ENCODE data around the gene HOXA9.
A peak's percentile ranks its signal among the peaks of the same experiment; 100 is the strongest.

The HOXA9 gene

GRCh38 chr7:27155816-27156507 lies 9.4 kb downstream of the HOXA9 start:
- H3K4ac ChIP-seq (ENCODE audit: low read depth in 1 of 2, low read length in 2 of 2): no peak overlapping the region
- peaks cover 0 to 78% of the 10 kb centered on the region in 2 experiments for H3K27me3 ChIP-seq (ENCODE audit: control insufficient read depth in 1 of 2, insufficient read depth in 1 of 2, low read length in 2 of 2)
- H2AFZ ChIP-seq (ENCODE audit: low read depth, low read length): peak overlapping the region; percentile 36
- WGBS: 31% methylated on average over 63 of the region's 63 CpGs
- H3K18ac ChIP-seq (ENCODE audit: low read depth in 1 of 2, low read length in 2 of 2): peak overlapping the region; percentile 34 to 41
- H4K8ac ChIP-seq (ENCODE audit: low read length): peak overlapping the region; percentile 47
- H3K79me1 ChIP-seq (replicated peaks; ENCODE audit: low read length, poor library complexity, severe bottlenecking): peaks cover 8% of the 10 kb centered on the region
- H2AK5ac ChIP-seq (ENCODE audit: low read length, severe bottlenecking): no peak overlapping the region
- no peak overlapping the region for H2BK5ac ChIP-seq (ENCODE audit: low read depth, low read length, poor library complexity, severe bottlenecking)
- H3K4me1 ChIP-seq (ENCODE audit: control insufficient read depth, insufficient read depth, low read depth, low read length): peaks cover 16% of the 10 kb centered on the region
- H2BK120ac ChIP-seq (ENCODE audit: low read depth, low read length): no peak overlapping the region
- peaks cover 0 to 26% of the 10 kb centered on the region in 2 experiments for H3K36me3 ChIP-seq (ENCODE audit: control insufficient read depth in 1 of 2, insufficient read depth in 2 of 2, low read depth in 1 of 2, low read length in 2 of 2)
- peak overlapping the region; percentile 32 to 82 for H3K4me3 ChIP-seq (ENCODE audit: insufficient read depth in 1 of 2, low read depth in 1 of 2, low read length in 2 of 2)
- no peak overlapping the region for H3K27ac ChIP-seq (ENCODE audit: low read length, poor library complexity, severe bottlenecking)
- H3K4me2 ChIP-seq (ENCODE audit: low read length, poor library complexity, severe bottlenecking): no peak overlapping the region
- H4K91ac ChIP-seq (ENCODE audit: low read length): no peak overlapping the region
- H2BK12ac ChIP-seq (ENCODE audit: low read length in 2 of 2): no peak overlapping the region
- H2BK15ac ChIP-seq (ENCODE audit: low read depth, poor library complexity, severe bottlenecking): no peak overlapping the region
- H3K14ac ChIP-seq (ENCODE audit: low read length in 2 of 2): no peak overlapping the region
- H3K9ac ChIP-seq (ENCODE audit: low read length): peak overlapping the region; percentile 90
- peak overlapping the region in 1 of 2 experiments; percentile 41 for H3K23ac ChIP-seq (ENCODE audit: low read length in 2 of 2)
- DNase-seq: no peak
- H3K9me3 ChIP-seq (ENCODE audit: control insufficient read depth, low read length): no peaks in the 10 kb centered on the region

DNA sequence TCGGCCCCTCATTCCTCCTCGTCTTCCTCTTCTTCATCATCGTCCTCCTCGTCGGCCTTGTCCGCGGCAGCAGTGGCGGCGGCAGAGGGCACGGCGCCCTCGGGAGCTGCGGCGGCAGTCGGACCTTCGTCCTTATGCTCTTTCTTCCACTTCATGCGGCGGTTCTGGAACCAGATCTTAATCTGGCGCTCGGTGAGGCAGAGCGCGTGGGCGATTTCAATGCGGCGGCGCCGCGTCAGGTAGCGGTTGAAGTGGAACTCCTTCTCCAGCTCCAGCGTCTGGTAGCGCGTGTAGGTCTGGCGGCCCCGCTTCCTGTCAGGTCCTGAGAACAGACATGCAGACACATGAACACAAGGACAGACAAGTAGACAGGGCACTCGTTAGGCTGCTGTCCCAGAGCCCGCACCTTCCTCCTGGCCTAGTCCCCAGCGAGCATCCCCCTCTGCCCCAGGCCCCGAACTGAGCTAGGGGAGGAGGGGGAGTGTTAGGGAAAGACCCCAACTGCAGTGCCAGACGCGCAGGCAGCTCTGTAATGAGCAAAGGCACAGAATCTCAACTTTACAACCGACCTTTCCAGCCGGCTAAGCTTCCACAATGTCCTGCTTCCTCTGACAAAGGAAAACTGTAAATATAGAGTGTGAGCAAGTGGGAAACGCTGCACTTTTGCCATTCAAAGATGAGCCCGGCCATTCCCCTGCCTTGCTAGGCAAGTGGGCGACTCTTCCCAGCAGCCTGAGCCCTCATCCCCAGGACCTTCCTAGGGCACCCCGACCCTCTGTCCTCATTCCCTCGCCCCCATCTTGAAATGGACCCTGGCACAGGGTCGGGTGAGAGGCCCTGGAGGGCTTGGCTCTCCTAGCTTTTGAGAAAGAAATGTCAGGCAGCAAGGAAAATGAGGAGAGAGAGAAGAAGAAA lies 10.2 kb downstream of the HOXA9 start:
- Histone ChIP-seq H3K79me1 (replicated peaks; ENCODE audit: low read length, poor library complexity, severe bottlenecking) (peaks cover 7% of the 10 kb centered on the region), H3K4me2 (ENCODE audit: low read length, poor library complexity, severe bottlenecking) (no peak overlapping the region), H3K4me3 (ENCODE audit: insufficient read depth in 1 of 2, low read depth in 1 of 2, low read length in 2 of 2) (peak overlapping the region in 1 of 2 experiments; percentile 82), H2BK120ac (ENCODE audit: low read depth, low read length) (no peak overlapping the region), H3K23ac (ENCODE audit: low read length in 2 of 2) (peak overlapping the region in 1 of 2 experiments; percentile 81), H3K18ac (ENCODE audit: low read depth in 1 of 2, low read length in 2 of 2) (peak overlapping the region; percentile 13 to 24), H3K27me3 (ENCODE audit: control insufficient read depth in 1 of 2, insufficient read depth in 1 of 2, low read length in 2 of 2) (peaks cover 0 to 78% of the 10 kb centered on the region in 2 experiments), H3K14ac (ENCODE audit: low read length in 2 of 2) (no peak overlapping the region), H2AK5ac (ENCODE audit: low read length, severe bottlenecking) (no peak overlapping the region), H3K4ac (ENCODE audit: low read depth in 1 of 2, low read length in 2 of 2) (no peak overlapping the region), H3K36me3 (ENCODE audit: control insufficient read depth in 1 of 2, insufficient read depth in 2 of 2, low read depth in 1 of 2, low read length in 2 of 2) (peaks cover 0 to 31% of the 10 kb centered on the region in 2 experiments), H2AFZ (ENCODE audit: low read depth, low read length) (peak overlapping the region; percentile 15), H3K4me1 (ENCODE audit: control insufficient read depth, insufficient read depth, low read depth, low read length) (peaks cover 13% of the 10 kb centered on the region), H4K8ac (ENCODE audit: low read length) (peak overlapping the region; percentile 92), H3K9me3 (ENCODE audit: control insufficient read depth, low read length) (no peaks in the 10 kb centered on the region), H4K91ac (ENCODE audit: low read length) (no peak overlapping the region), H3K9ac (ENCODE audit: low read length) (peak overlapping the region; percentile 90), H2BK15ac (ENCODE audit: low read depth, poor library complexity, severe bottlenecking) (no peak overlapping the region), H3K27ac (ENCODE audit: low read length, poor library complexity, severe bottlenecking) (no peak overlapping the region), H2BK12ac (ENCODE audit: low read length in 2 of 2) (peak overlapping the region in 1 of 2 experiments; percentile 45), H2BK5ac (ENCODE audit: low read depth, low read length, poor library complexity, severe bottlenecking) (no peak overlapping the region)
- no peak for DNase-seq
- 40% methylated on average over 43 of the region's 48 CpGs for WGBS

- H3K27me3 ChIP-seq (ENCODE audit: control insufficient read depth in 1 of 2, insufficient read depth in 1 of 2, low read length in 2 of 2): peaks cover 0 to 78% of the 10 kb centered on the region in 2 experiments
- H3K9me3 ChIP-seq (ENCODE audit: control insufficient read depth, low read length): no peaks in the 10 kb centered on the region
- no peak overlapping the region for H4K8ac ChIP-seq (ENCODE audit: low read length)
- no peak overlapping the region for H2BK15ac ChIP-seq (ENCODE audit: low read depth, poor library complexity, severe bottlenecking)
- no peak overlapping the region for H2BK12ac ChIP-seq (ENCODE audit: low read length in 2 of 2)
- H2BK120ac ChIP-seq (ENCODE audit: low read depth, low read length): no peak overlapping the region
- H3K4me1 ChIP-seq (ENCODE audit: control insufficient read depth, insufficient read depth, low read depth, low read length): peaks cover 11% of the 10 kb centered on the region
- no peak overlapping the region for H3K4me2 ChIP-seq (ENCODE audit: low read length, poor library complexity, severe bottlenecking)
- H3K9ac ChIP-seq (ENCODE audit: low read length): peak overlapping the region; percentile 90
- H2BK5ac ChIP-seq (ENCODE audit: low read depth, low read length, poor library complexity, severe bottlenecking): no peak overlapping the region
- peaks cover 9% of the 10 kb centered on the region for H3K79me1 ChIP-seq (replicated peaks; ENCODE audit: low read length, poor library complexity, severe bottlenecking)
- H2AFZ ChIP-seq (ENCODE audit: low read depth, low read length): no peak overlapping the region
- H4K91ac ChIP-seq (ENCODE audit: low read length): no peak overlapping the region
- WGBS: 78% methylated on average over 8 of the region's 10 CpGs
- H3K14ac ChIP-seq (ENCODE audit: low read length in 2 of 2): no peak overlapping the region
- no peak for DNase-seq
- H3K36me3 ChIP-seq (ENCODE audit: control insufficient read depth in 1 of 2, insufficient read depth in 2 of 2, low read depth in 1 of 2, low read length in 2 of 2): peaks cover 0 to 31% of the 10 kb centered on the region in 2 experiments
- no peak overlapping the region for H3K23ac ChIP-seq (ENCODE audit: low read length in 2 of 2)
- H3K18ac ChIP-seq (ENCODE audit: low read depth in 1 of 2, low read length in 2 of 2): no peak overlapping the region
- no peak overlapping the region for H3K4ac ChIP-seq (ENCODE audit: low read depth in 1 of 2, low read length in 2 of 2)
- peak overlapping the region in 1 of 2 experiments; percentile 82 for H3K4me3 ChIP-seq (ENCODE audit: insufficient read depth in 1 of 2, low read depth in 1 of 2, low read length in 2 of 2)
- no peak overlapping the region for H3K27ac ChIP-seq (ENCODE audit: low read length, poor library complexity, severe bottlenecking)
- no peak overlapping the region for H2AK5ac ChIP-seq (ENCODE audit: low read length, severe bottlenecking)
Measured at GRCh38 chr7:27154369-27154768, 11.0 kb downstream of the HOXA9 start.

DNA sequence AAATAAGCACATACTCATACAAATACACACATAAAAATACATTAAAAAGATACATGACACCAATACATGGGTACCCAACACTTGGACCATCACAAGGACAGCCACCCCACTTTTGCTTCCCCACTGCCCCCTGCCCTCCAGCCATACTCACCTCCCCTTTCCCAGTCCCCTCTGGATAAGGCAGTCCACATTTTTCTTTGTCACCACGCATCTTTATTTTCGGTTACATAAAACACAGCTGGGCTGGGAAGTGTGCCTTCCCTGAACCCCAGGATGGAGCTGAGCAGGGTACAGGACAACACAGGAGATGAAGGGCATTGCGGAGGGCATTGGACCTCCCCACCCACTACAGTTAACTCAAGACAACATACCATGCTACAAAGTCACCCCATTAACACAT lies 11.8 kb downstream of the HOXA9 start:
- peaks cover 0 to 30% of the 10 kb centered on the region in 2 experiments for H3K36me3 ChIP-seq (ENCODE audit: control insufficient read depth in 1 of 2, insufficient read depth in 2 of 2, low read depth in 1 of 2, low read length in 2 of 2)
- no peak overlapping the region for H4K8ac ChIP-seq (ENCODE audit: low read length)
- no peak overlapping the region for H3K4me2 ChIP-seq (ENCODE audit: low read length, poor library complexity, severe bottlenecking)
- no peak overlapping the region for H2BK12ac ChIP-seq (ENCODE audit: low read length in 2 of 2)
- no peak overlapping the region for H2BK5ac ChIP-seq (ENCODE audit: low read depth, low read length, poor library complexity, severe bottlenecking)
- no peak overlapping the region for H2BK120ac ChIP-seq (ENCODE audit: low read depth, low read length)
- 98% methylated on average over 3 of the region's 3 CpGs for WGBS
- no peak overlapping the region for H2AK5ac ChIP-seq (ENCODE audit: low read length, severe bottlenecking)
- H3K4ac ChIP-seq (ENCODE audit: low read depth in 1 of 2, low read length in 2 of 2): no peak overlapping the region
- H3K23ac ChIP-seq (ENCODE audit: low read length in 2 of 2): no peak overlapping the region
- no peak overlapping the region for H3K14ac ChIP-seq (ENCODE audit: low read length in 2 of 2)
- H4K91ac ChIP-seq (ENCODE audit: low read length): no peak overlapping the region
- H3K27ac ChIP-seq (ENCODE audit: low read length, poor library complexity, severe bottlenecking): no peak overlapping the region
- H3K27me3 ChIP-seq (ENCODE audit: control insufficient read depth in 1 of 2, insufficient read depth in 1 of 2, low read length in 2 of 2): peaks cover 0 to 75% of the 10 kb centered on the region in 2 experiments
- H3K4me3 ChIP-seq (ENCODE audit: insufficient read depth in 1 of 2, low read depth in 1 of 2, low read length in 2 of 2): peak overlapping the region in 1 of 2 experiments; percentile 82
- H3K18ac ChIP-seq (ENCODE audit: low read depth in 1 of 2, low read length in 2 of 2): no peak overlapping the region
- H3K79me1 ChIP-seq (replicated peaks; ENCODE audit: low read length, poor library complexity, severe bottlenecking): peaks cover 11% of the 10 kb centered on the region
- no peak overlapping the region for H2AFZ ChIP-seq (ENCODE audit: low read depth, low read length)
- H3K9me3 ChIP-seq (ENCODE audit: control insufficient read depth, low read length): no peaks in the 10 kb centered on the region
- peaks cover 12% of the 10 kb centered on the region for H3K4me1 ChIP-seq (ENCODE audit: control insufficient read depth, insufficient read depth, low read depth, low read length)
- no peak for DNase-seq
- no peak overlapping the region for H2BK15ac ChIP-seq (ENCODE audit: low read depth, poor library complexity, severe bottlenecking)
- peak overlapping the region; percentile 90 for H3K9ac ChIP-seq (ENCODE audit: low read length)
